Common myeloid progenitor, CD34-positive (primary cell): Measurements from ENCODE around the gene CALML6. TPM values are rescaled to one million over a fixed set of nuclear protein-coding genes. Genes with fewer than 3 reads are reported as not detected.
A peak's percentile ranks its signal among the peaks of the same experiment; 100 is the strongest.

ENCODE experiments used
- CTCF ChIA-PET: fragments of 350-600 bp; sonication (Branson Sonifier 250); formaldehyde crosslinking; loops from one replicate; lab custom pipeline; 2021; ENCODE audit warnings: antibody characterized with exemption; lab: Charles Lee
- POLR2A ChIA-PET: fragments of 350-600 bp; sonication (Branson Sonifier 250); formaldehyde crosslinking; loops from one replicate; lab custom pipeline; 2021; ENCODE audit warnings: antibody characterized with exemption; lab: Charles Lee
- DNase-seq, 3 donors: peaks; one replicate each; pipeline versions ENCODE4 v3.0.0 to v3.0.0-alpha.2; 2013
- H3K27ac ChIP-seq, 2 experiments: 1 replicate in 1 of 2; 2 replicates in 1 of 2; pipeline ENCODE4 v1.7.0; 2013; ENCODE audit warnings: inconsistent platforms in 2 of 2, low read length in 2 of 2, mild to moderate bottlenecking in 2 of 2, low read depth in 1 of 2, moderate library complexity in 1 of 2; ENCODE audit not compliant: severe bottlenecking in 2 of 2, insufficient read depth in 1 of 2, poor library complexity in 1 of 2
- H3K27me3 ChIP-seq, 5 experiments: replicated peaks in 2 of 5; 1 replicate in 3 of 5; 2 replicates in 2 of 5; pipeline versions ENCODE4 v1.6.1 to v1.7.0; 2013; ENCODE audit warnings: low read length in 4 of 5, mild to moderate bottlenecking in 2 of 5, moderate library complexity in 2 of 5, inconsistent platforms in 1 of 5; ENCODE audit not compliant: insufficient read depth in 5 of 5, control insufficient read depth in 4 of 5
- H3K36me3 ChIP-seq, 4 experiments: 1 replicate in 2 of 4; 2 replicates in 2 of 4; pipeline versions ENCODE4 v1.6.1 to v1.7.0; 2013; ENCODE audit warnings: low read length in 3 of 4, control low read depth in 1 of 4, mild to moderate bottlenecking in 1 of 4; ENCODE audit not compliant: control insufficient read depth in 4 of 4, insufficient read depth in 4 of 4
- H3K4me1 ChIP-seq, 4 experiments: 1 replicate in 3 of 4; 2 replicates in 1 of 4; pipeline versions ENCODE4 v1.6.1 to v1.7.1; 2013; ENCODE audit warnings: low read length in 3 of 4, mild to moderate bottlenecking in 3 of 4, control low read depth in 1 of 4, inconsistent platforms in 1 of 4, moderate library complexity in 1 of 4; ENCODE audit not compliant: control insufficient read depth in 4 of 4, insufficient read depth in 4 of 4; ENCODE audit errors: control extremely low read depth in 1 of 4
- H3K4me3 ChIP-seq, 7 experiments: 1 replicate in 4 of 7; 2 replicates in 3 of 7; pipeline versions ENCODE4 v1.5.1 to v1.7.0; 2013; ENCODE audit warnings: mild to moderate bottlenecking in 7 of 7, low read length in 6 of 7, moderate library complexity in 6 of 7, inconsistent platforms in 2 of 7, low read depth in 2 of 7, control low read depth in 1 of 7; ENCODE audit not compliant: insufficient read depth in 4 of 7, control insufficient read depth in 1 of 7; ENCODE audit errors: extremely low read depth in 1 of 7
- H3K9me3 ChIP-seq, 5 experiments: 1 replicate in 4 of 5; 2 replicates in 1 of 5; pipeline versions ENCODE4 v1.6.1 to v1.7.1; 2013; ENCODE audit warnings: low read length in 4 of 5, mild to moderate bottlenecking in 2 of 5, inconsistent platforms in 1 of 5, low read depth in 1 of 5, moderate library complexity in 1 of 5; ENCODE audit not compliant: control insufficient read depth in 4 of 5, insufficient read depth in 2 of 5; ENCODE audit errors: control extremely low read depth in 1 of 5
- whole genome bisulfite sequencing: methylation state at CpG from one replicate; pipeline ENCODE4 v1.1.5; 2013; ENCODE audit not compliant: insufficient coverage; 5-methylcytosine and 5-hydroxymethylcytosine counted together
- polyA plus RNA-seq: library from polyadenylated mRNA; unstranded; fragments of 120-200 nt; gene quantifications from one replicate; pipeline ENCODE4 v1.2.1, GENCODE V29; 2013

CALML6 gene
- polyA plus RNA-seq = 0.13 TPM

DNA sequence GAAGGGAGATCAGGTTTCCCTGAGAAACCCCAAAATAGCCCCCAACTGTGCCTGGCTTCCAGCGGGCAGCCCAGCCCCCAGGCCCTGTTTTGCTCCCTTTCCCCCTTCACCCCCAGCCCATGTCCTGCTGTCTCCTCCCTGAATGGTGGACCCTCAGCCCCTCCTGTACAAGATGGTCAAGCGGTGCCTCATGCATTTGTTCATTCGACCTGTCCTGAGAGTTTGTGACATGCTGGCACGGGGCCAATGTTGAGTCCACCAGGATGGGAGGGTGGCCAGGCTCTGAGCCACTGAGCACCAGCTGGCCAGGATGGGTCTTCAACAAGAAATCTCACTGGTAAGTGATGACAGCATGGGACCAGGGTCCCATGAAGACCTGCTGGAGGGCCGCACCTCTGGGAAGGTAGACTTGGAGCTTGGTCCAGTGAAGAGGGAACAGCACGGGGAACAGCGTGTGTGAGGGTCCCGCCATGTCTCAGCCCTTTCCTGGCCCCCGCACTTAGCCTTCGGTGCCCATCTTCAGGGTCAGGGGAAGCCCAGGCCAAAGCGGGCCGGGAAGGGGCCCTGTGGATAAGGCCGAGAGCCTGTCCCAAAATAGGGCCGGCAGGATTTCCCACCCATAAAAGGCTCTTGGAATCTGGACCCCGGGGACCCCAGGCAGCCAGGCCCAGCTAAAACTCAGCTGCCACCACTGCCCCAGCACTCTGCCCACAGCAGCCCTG, at the start of gene CALML6:
Gene CALML6, plus strand, starts transcription at position 290 of the 722 bp plus-strand sequence. Its CDS starts 21 bp downstream, at position 311.
- Histone ChIP-seq H3K4me3 (no peak within 1 kb of the TSS), H3K9me3 (no peaks in the 10 kb centered on the region), H3K36me3 (no peaks in the 10 kb centered on the region), H3K27me3 (peaks cover 0 to 3% (median 0%) of the 10 kb centered on the region in 5 experiments), H3K27ac (no peak within 1 kb of the TSS), H3K4me1 (peaks cover 0 to 17% (median 16%) of the 10 kb centered on the region in 4 experiments)
- CTCF ChIA-PET = interaction anchor here (0.6 kb wide), 1 partner anchor 35 kb away, joined by 3 read pairs; no protein-coding TSS in a partner anchor
- DNase-seq = no peak
- 96% methylated on average over 15 of the region's 15 CpGs for WGBS
- POLR2A ChIA-PET = no interaction called here

GRCh38 chr1:1867164-1867563, 47.9 kb upstream of the CALML6 start:
- Histone ChIP-seq H3K27ac (no peak overlapping the region), H3K4me1 (peaks cover 0 to 24% (median 12%) of the 10 kb centered on the region in 4 experiments), H3K27me3 (no peaks in the 10 kb centered on the region), H3K9me3 (no peaks in the 10 kb centered on the region), H3K4me3 (no peak overlapping the region), H3K36me3 (peaks cover 0 to 9% (median 5%) of the 10 kb centered on the region in 4 experiments)
- ChIA-PET POLR2A (interaction anchor here (1.0 to 1.1 kb wide), 2 partner anchors 8 to 16 kb away, joined by 3 to 8 read pairs; no protein-coding TSS in a partner anchor), CTCF (interaction anchor here (1.1 to 1.9 kb wide), 4 partner anchors 8 to 39 kb away, joined by 3 to 6 read pairs (median 4); no protein-coding TSS in a partner anchor)
- DNase-seq = no peak
- 100% methylated on average over 3 of the region's 3 CpGs for WGBS

DNA sequence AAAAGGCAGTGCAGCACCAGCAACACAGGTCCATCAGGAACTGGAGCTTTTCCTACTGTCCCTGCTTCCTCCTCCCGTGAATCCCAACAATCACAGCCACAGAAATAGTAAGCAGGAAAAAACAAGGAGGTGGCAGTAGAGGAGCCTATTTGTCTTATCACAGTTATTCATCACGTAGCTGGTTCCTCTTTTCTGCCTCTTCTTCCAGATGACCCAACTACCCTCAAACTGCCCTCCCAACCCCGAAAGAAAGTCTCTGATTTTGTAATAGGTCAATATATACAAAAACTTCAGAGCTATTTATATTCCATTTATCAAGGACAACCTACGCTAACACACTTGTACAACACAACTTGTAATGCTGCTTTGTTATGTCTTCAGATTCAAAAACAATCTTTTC, 45.6 kb upstream of the CALML6 start:
- DNase-seq = peak; percentile 31 to 72 (median 62)
- CTCF ChIA-PET = interaction anchor here (0.8 to 9.7 kb wide), 6 partner anchors 9 to 38 kb away, joined by 3 to 71 read pairs (median 6); no protein-coding TSS in a partner anchor
- H3K36me3 ChIP-seq = peaks cover 4 to 19% (median 7%) of the 10 kb centered on the region in 4 experiments
- peaks cover 0 to 26% (median 16%) of the 10 kb centered on the region in 4 experiments for H3K4me1 ChIP-seq
- H3K9me3 ChIP-seq = no peaks in the 10 kb centered on the region
- WGBS = 27% methylated on average over 3 of the region's 4 CpGs
- H3K27me3 ChIP-seq = no peaks in the 10 kb centered on the region
- POLR2A ChIA-PET = interaction anchor here (0.6 to 1.9 kb wide), 4 partner anchors 12 to 40 kb away, joined by 3 to 5 read pairs (median 4); no protein-coding TSS in a partner anchor
- H3K4me3 ChIP-seq = no peak overlapping the region
- H3K27ac ChIP-seq = no peak overlapping the region

DNA sequence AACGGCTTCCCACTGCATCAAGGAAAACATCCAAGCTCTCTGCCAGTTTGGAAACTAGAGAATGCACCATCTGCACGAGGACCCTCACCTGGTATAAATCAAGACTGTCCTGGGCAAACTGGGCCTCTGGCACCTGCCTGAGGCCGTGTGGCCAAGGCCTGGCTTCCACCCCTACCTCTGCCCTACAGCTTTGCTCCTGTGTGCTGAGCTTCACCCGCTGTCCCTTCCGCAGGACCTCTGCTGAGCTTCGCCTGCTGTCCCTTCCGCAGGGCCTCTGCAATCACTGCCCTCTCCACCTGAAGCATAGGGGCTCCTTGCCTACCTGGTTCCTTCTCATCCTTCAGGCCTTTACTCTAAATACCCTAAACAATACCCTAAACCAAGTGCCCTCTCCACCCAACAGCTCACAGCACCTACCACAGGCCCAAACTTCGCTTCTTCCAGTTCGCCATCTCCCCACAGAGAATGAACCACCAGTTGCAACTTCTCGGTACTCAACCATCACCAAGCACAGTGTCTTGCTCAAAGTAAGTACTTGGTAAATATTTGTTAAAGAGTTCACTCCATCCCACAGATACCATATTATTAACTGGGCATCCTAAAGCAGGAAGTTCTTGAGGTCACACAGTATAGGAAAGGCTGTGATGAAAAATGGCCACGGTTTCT, 42.6 kb upstream of the CALML6 start:
- CTCF ChIA-PET = interaction anchor here (0.7 to 9.7 kb wide), 4 partner anchors 11 to 25 kb away, joined by 3 to 71 read pairs (median 9); no protein-coding TSS in a partner anchor

DNA sequence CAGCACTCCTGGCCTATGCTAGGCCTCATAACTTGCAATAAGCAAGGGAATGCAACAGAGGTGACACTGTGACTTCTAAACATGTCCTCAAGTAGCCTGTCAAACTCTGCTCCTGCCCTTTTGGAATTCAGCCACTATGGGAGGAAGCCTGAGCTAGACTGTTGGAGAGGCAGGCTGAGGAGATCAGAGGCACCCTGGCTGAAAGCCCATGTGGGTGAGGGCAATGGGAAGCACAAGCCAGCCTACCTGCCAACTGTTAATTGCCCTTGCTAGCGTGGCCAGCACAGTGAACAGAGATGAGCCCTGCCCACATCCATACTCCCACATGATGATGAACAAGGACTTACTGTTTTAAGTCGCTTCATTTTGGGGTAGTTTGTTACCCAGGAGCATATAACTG, 41.9 kb upstream of the CALML6 start:
- H3K4me3 ChIP-seq = no peak overlapping the region
- peaks cover 0 to 33% (median 19%) of the 10 kb centered on the region in 4 experiments for H3K4me1 ChIP-seq
- peaks cover 10 to 42% (median 22%) of the 10 kb centered on the region in 4 experiments for H3K36me3 ChIP-seq
- WGBS = 100% methylated on average over 1 of the region's 2 CpGs
- H3K9me3 ChIP-seq = no peaks in the 10 kb centered on the region
- H3K27me3 ChIP-seq = no peaks in the 10 kb centered on the region
- no peak overlapping the region for H3K27ac ChIP-seq
- ChIA-PET CTCF (interaction anchor here (0.7 to 9.7 kb wide), 3 partner anchors 12 to 33 kb away, joined by 3 to 71 read pairs (median 5); no protein-coding TSS in a partner anchor), POLR2A (interaction anchor here (1.2 kb wide), 1 partner anchor 19 kb away, joined by 3 read pairs; no protein-coding TSS in a partner anchor)
- DNase-seq = no peak

More for the DNA sequence above, 42.6 kb upstream of the CALML6 start:
- H3K4me1 ChIP-seq = peaks cover 0 to 33% (median 17%) of the 10 kb centered on the region in 4 experiments
- POLR2A ChIA-PET = interaction anchor here (1.2 kb wide), 1 partner anchor 19 kb away, joined by 3 read pairs; no protein-coding TSS in a partner anchor
- no peak for DNase-seq
- H3K36me3 ChIP-seq = peaks cover 10 to 36% (median 22%) of the 10 kb centered on the region in 4 experiments
- H3K27ac ChIP-seq = no peak overlapping the region
- H3K27me3 ChIP-seq = no peaks in the 10 kb centered on the region
- 91% methylated on average over 8 of the region's 11 CpGs for WGBS
- H3K9me3 ChIP-seq = no peaks in the 10 kb centered on the region
- H3K4me3 ChIP-seq = no peak overlapping the region

GRCh38 chr1:1874901-1875300, 40.2 kb upstream of the CALML6 start:
- Histone ChIP-seq H3K9me3 (no peaks in the 10 kb centered on the region), H3K27me3 (no peaks in the 10 kb centered on the region), H3K36me3 (peaks cover 12 to 55% (median 27%) of the 10 kb centered on the region in 4 experiments), H3K27ac (no peak overlapping the region), H3K4me3 (no peak overlapping the region), H3K4me1 (peaks cover 0 to 30% (median 12%) of the 10 kb centered on the region in 4 experiments)
- ChIA-PET CTCF (interaction anchor here (1.2 to 9.7 kb wide), 5 partner anchors 10 to 93 kb away, joined by 3 to 71 read pairs (median 4); no protein-coding TSS in a partner anchor), POLR2A (interaction anchor here (1.1 kb wide), 1 partner anchor 16 kb away, joined by 4 read pairs; no protein-coding TSS in a partner anchor)
- DNase-seq = no peak
- WGBS = 99% methylated on average over 7 of the region's 7 CpGs
